Hair follicle dermal papilla cell (primary cell): ENCODE results near the gene PLBD2. TPM values are rescaled to one million over a fixed set of nuclear protein-coding genes. Genes with fewer than 3 reads are reported as not detected.

Experiments used
- total RNA-seq: library from RNA; depleted of rRNA; stranded (reverse); fragments of >200 nt; gene quantifications from 2 replicates; pipeline ENCODE4 v1.2.3, GENCODE V29; 2012

PLBD2 gene, protein sequence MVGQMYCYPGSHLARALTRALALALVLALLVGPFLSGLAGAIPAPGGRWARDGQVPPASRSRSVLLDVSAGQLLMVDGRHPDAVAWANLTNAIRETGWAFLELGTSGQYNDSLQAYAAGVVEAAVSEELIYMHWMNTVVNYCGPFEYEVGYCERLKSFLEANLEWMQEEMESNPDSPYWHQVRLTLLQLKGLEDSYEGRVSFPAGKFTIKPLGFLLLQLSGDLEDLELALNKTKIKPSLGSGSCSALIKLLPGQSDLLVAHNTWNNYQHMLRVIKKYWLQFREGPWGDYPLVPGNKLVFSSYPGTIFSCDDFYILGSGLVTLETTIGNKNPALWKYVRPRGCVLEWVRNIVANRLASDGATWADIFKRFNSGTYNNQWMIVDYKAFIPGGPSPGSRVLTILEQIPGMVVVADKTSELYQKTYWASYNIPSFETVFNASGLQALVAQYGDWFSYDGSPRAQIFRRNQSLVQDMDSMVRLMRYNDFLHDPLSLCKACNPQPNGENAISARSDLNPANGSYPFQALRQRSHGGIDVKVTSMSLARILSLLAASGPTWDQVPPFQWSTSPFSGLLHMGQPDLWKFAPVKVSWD
- 58.2 and 65.7 TPM in 2 replicates for total RNA-seq

DNA sequence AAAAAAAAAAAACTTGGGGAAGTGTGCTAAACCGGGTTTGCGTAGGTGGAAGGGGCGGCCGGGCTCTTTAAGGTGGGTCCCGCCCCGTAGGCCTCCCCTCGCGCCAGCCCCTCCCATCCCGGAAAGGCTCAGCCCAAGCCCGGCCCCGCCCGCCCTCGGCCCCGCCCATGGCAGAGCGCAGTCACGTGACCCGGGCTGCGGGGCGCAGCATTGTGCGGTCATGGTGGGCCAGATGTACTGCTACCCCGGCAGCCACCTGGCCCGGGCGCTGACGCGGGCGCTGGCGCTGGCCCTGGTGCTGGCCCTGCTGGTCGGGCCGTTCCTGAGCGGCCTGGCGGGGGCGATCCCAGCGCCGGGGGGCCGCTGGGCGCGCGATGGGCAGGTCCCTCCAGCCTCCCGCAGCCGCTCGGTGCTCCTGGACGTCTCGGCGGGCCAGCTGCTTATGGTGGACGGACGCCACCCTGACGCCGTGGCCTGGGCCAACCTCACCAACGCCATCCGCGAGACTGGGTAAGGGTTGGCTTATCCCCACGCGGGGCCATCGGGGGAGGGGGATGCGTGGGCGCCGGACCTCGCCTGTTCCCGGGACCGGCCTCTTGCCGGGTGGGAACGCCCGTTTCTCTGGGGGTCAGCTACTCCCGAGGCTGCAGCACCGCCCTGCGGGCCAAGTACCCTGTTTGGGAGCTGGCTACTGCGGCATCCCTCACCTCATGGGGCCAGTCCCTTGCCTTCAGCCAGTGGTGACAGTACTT lies at the start of gene PLBD2:
Gene PLBD2 (plus strand): TSS at position 207 of the 752 bp plus-strand sequence. CDS start 14 bp downstream, at position 221.

DNA sequence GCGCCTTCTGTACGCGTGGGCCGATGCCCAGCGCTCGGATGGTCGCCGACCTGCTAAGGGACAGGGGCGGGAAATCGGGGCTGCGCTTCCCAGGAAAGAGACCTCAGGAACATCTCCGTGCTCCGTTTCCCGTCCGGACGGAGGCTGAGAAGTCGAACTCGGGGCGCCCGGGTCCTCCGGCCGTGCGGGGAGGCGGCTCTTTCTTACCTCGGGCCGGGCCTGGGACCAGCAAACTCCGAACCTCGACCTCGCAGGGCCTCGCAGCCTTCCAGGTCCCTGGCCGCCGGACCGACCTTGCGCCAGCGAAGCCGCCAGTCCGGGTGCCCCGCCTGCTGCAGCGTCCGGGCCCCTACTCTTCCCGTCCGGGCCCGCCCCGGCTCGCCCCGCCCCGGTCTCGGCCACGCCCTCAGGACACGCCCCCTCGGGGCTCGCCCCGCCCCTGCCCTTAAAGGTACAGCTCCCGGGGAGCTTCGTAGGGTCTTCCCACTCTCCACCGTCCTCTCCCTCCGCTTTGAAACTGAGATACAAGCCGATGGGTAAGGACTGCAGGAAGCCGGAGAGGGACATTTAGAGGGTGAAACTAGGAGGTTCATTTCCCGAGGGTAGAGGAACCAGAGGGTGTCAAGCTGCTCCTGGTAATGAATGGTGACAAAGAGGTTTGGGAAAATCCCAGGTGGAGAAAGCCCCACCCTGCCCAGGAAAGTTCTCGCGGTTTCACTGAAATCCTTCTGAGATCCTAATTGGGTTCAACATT lies 23.4 kb upstream of the PLBD2 start, which contains the start of gene SLC8B1:
Gene SLC8B1 (minus strand): TSS at position 324 of the 754 bp plus-strand sequence. CDS start 2,231 bp downstream, outside the sequence.

DNA sequence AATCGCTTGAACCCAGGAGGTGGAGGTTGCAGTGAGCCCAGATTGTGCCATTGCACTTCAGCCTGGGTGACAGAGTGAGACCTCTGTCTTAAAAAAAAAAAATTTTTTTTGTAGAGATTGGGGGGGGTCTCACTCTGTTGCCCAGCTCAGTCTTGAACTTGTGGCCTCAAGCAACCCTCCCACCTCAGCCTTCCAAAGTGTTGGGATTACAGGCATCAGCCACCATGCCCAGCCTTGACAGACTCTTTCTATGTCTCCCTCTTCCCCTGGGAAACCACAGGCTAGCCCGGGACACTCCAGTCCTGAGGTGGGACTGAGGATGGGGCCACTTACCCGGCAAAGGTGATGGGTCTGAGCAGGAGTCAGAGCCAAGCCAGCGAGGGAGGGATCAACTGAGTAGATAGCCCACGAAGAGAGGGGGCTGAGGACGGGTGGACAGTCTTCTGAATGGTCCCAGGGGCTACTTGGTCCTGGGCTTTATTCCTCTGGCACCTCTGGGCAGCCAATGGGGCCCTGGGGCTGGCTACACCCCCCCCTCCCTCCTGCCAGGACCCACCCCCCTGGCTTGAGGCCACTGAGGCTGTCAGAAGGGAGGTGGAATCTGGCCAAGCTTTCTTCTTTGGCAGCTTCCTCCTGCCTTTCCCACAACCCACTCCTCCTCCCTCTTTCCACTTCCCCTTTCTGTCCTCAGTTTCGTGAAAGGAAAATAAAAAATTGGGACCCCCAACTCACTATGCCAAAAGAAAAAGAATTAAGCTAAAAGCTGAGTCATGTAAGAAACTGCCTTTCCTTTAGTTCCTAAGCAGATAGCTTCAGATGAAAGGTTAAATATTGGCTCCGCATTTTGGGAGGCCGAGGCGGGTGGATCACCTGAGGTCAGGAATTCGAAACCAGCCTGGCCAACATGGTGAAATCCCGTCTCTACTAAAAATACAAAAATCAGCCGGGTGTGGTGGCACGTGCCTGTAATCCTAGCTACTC lies 45.3 kb downstream of the PLBD2 start, which contains the start of gene SDS:
Gene SDS (minus strand): TSS at position 453 of the 981 bp plus-strand sequence. CDS start 4,179 bp downstream, outside the sequence.

DNA sequence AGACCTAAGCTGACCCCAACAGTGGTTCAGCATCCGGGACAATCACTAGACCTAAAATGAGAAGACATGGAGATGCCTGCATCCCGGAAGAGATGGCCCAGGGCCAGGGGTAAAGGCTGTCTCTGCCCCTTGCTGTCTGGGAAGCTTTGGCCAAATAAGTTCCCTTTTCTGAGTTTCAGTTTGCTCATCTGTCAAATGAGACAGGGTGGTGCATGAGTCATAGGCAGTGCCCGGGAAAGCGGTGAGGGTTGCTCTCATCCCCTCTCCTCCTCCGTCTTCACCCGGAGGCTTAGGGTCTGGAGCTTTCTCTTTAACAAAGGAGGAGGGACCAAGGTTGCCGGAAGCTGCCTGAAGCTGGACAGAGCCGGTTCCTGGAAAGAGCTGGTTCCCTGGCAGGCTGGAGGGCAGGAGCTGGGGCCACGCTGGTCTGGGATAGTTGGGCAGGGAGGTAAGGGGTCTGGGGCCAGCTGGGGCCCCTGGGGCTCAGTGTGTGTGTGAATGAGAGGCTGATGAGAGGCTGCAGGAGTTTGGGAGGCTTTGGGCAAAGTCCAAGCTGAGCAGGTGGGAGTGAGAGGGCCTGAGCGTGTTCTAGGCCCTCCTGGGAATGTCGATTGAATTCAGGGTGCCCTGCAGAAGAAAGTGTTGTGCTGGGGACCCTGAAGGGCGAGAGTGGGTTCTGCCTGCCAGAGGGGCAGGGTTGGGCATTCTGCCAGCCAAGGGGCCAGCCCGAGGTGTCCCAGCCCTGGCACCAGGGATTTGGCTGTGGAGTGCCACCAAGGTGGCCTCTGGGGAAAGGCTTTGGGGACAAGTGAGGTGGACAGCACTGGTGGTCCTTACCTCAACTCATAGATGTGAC lies 63.9 kb downstream of the PLBD2 start, which contains the start of gene SDSL:
Gene SDSL (plus strand): TSS at position 351 of the 856 bp plus-strand sequence. CDS start 5,603 bp downstream, outside the sequence.

Other genes starting within 250 kb of the PLBD2 start
- not detected in 2 replicates for gene RASAL1, start 222.8 kb upstream of the PLBD2 start, total RNA-seq
- not detected in 2 replicates for gene CFAP73, start 208.9 kb upstream of the PLBD2 start, total RNA-seq
- gene DDX54, start 173.1 kb upstream of the PLBD2 start, total RNA-seq: 42.8 and 45.2 TPM in 2 replicates
- gene RITA1, start 172.9 kb upstream of the PLBD2 start, total RNA-seq: 24.7 and 25.2 TPM in 2 replicates
- 34.9 and 45.9 TPM in 2 replicates for gene TPCN1, start 137.1 kb upstream of the PLBD2 start, total RNA-seq
- gene SLC8B1, start 23.5 kb upstream of the PLBD2 start, total RNA-seq: 27.1 and 29.1 TPM in 2 replicates
- gene SDS, start 45.3 kb downstream of the PLBD2 start, total RNA-seq: not detected in 2 replicates
- gene SDSL, start 63.8 kb downstream of the PLBD2 start, total RNA-seq: 2.3 and 3.6 TPM in 2 replicates
- gene LHX5, start 113.3 kb downstream of the PLBD2 start, total RNA-seq: not detected in 2 replicates